Chondrocyte (in vitro differentiated cells): Measurements from ENCODE around the gene N4BP2. TPM values are rescaled to one million over a fixed set of nuclear protein-coding genes. Genes with fewer than 3 reads are reported as not detected.

Experiments
- DNase-seq: peaks from one replicate; pipeline ENCODE4 v3.0.0; 2021; ENCODE audit warnings: mixed read lengths, low spot score
- H3K27ac Mint-ChIP-seq: one replicate; pipeline ENCODE4 v1.8.0; 2021; ENCODE audit warnings: mild to moderate bottlenecking, moderate library complexity, mixed read lengths; ENCODE audit not compliant: unreplicated experiment
- H3K27me3 Mint-ChIP-seq: 2 replicates; pipeline ENCODE4 v1.8.0; 2021; ENCODE audit warnings: low read depth, mixed read lengths
- H3K36me3 Mint-ChIP-seq: 2 replicates; pipeline ENCODE4 v1.8.0; 2021; ENCODE audit warnings: low read depth, mixed read lengths
- H3K4me1 Mint-ChIP-seq: 2 replicates; pipeline ENCODE4 v1.8.0; 2021; ENCODE audit warnings: low read depth, mild to moderate bottlenecking, mixed read lengths
- H3K4me3 Mint-ChIP-seq: one replicate; pipeline ENCODE4 v1.8.0; 2021; ENCODE audit warnings: mild to moderate bottlenecking, moderate library complexity, mixed read lengths; ENCODE audit not compliant: unreplicated experiment
- H3K9me3 Mint-ChIP-seq: 2 replicates; pipeline ENCODE4 v1.8.0; 2021; ENCODE audit warnings: low read depth, mixed read lengths
- CTCF ChIP-seq: fragments of 200-600 bp; sonication (generic); IDR thresholded peaks from 2 replicates; pipeline ENCODE4 v1.5.0; 2021; ENCODE audit warnings: antibody characterized with exemption, mild to moderate bottlenecking, moderate library complexity
- total RNA-seq: library from RNA; stranded (reverse); gene quantifications from 3 replicates; pipeline ENCODE4 v1.2.1, GENCODE V29; 2021

N4BP2 gene
- total RNA-seq, 1 donor from 2014 or later = 7.0 TPM

GRCh38 chr4:40058854-40059253, 2.2 kb downstream of the N4BP2 start:
- no peak overlapping the region for H3K4me3 Mint-ChIP-seq
- DNase-seq = no peak
- H3K4me1 Mint-ChIP-seq = peaks cover 15% of the 10 kb centered on the region
- H3K27ac Mint-ChIP-seq = no peak overlapping the region
- TF ChIP-seq CTCF = no peak
- no peaks in the 10 kb centered on the region for H3K9me3 Mint-ChIP-seq
- peaks cover 2% of the 10 kb centered on the region for H3K36me3 Mint-ChIP-seq
- H3K27me3 Mint-ChIP-seq = no peaks in the 10 kb centered on the region

- TF ChIP-seq CTCF = no peak
- Mint-ChIP-seq H3K27ac (no peak overlapping the region), H3K4me1 (peaks cover 15% of the 10 kb centered on the region), H3K36me3 (peaks cover 2% of the 10 kb centered on the region), H3K27me3 (no peaks in the 10 kb centered on the region), H3K4me3 (no peak overlapping the region), H3K9me3 (no peaks in the 10 kb centered on the region)
- no peak for DNase-seq
Observed at GRCh38 chr4:40059362-40059761, 2.7 kb downstream of the N4BP2 start.

GRCh38 chr4:40065010-40065409, 8.4 kb downstream of the N4BP2 start:
- Mint-ChIP-seq H3K36me3 (peaks cover 2% of the 10 kb centered on the region), H3K4me3 (no peak overlapping the region), H3K27me3 (no peaks in the 10 kb centered on the region), H3K27ac (no peak overlapping the region), H3K9me3 (no peaks in the 10 kb centered on the region), H3K4me1 (peaks cover 4% of the 10 kb centered on the region)
- no peak for TF ChIP-seq CTCF
- DNase-seq = no peak

- H3K4me1 Mint-ChIP-seq = peaks cover 4% of the 10 kb centered on the region
- no peaks in the 10 kb centered on the region for H3K9me3 Mint-ChIP-seq
- no peak for TF ChIP-seq CTCF
- no peak overlapping the region for H3K27ac Mint-ChIP-seq
- peaks cover 2% of the 10 kb centered on the region for H3K36me3 Mint-ChIP-seq
- no peak overlapping the region for H3K4me3 Mint-ChIP-seq
- no peaks in the 10 kb centered on the region for H3K27me3 Mint-ChIP-seq
- DNase-seq = no peak
Observed at GRCh38 chr4:40066651-40067050, 10.0 kb downstream of the N4BP2 start.

- H3K27me3 Mint-ChIP-seq = no peaks in the 10 kb centered on the region
- H3K4me3 Mint-ChIP-seq = no peak overlapping the region
- H3K27ac Mint-ChIP-seq = no peak overlapping the region
- TF ChIP-seq CTCF = no peak
- no peaks in the 10 kb centered on the region for H3K9me3 Mint-ChIP-seq
- no peaks in the 10 kb centered on the region for H3K36me3 Mint-ChIP-seq
- H3K4me1 Mint-ChIP-seq = peaks cover 4% of the 10 kb centered on the region
- DNase-seq = no peak
Observed at GRCh38 chr4:40070387-40070786, 13.7 kb downstream of the N4BP2 start.
